NK-92 (cell line): ENCODE measurements around the gene SLC24A3.

Source experiments
- DNase-seq: peaks from one replicate; lab custom pipeline; 2025; ENCODE audit not compliant: unreplicated experiment; lab: John Stamatoyannopoulos, UW

The SLC24A3 gene

GRCh38 chr20:19212469-19212815 lies at the start of gene SLC24A3:
Gene SLC24A3, plus strand, starts transcription at chr20:19212642.
- no peak for DNase-seq

GRCh38 chr20:19170148-19170547 lies 42.3 kb upstream of the SLC24A3 start:
- no peak for DNase-seq

- no peak for DNase-seq
Measured at GRCh38 chr20:19172637-19173036, 39.8 kb upstream of the SLC24A3 start.

- no peak for DNase-seq
Measured at GRCh38 chr20:19176470-19177052, 35.9 kb upstream of the SLC24A3 start.

- DNase-seq, result no peak
Measured at GRCh38 chr20:19181552-19181951, 30.9 kb upstream of the SLC24A3 start.

GRCh38 chr20:19185083-19185482 lies 27.4 kb upstream of the SLC24A3 start:
- DNase-seq, result no peak

GRCh38 chr20:19193349-19193748 lies 19.1 kb upstream of the SLC24A3 start:
- DNase-seq, result no peak

GRCh38 chr20:19205981-19206396 lies 6.5 kb upstream of the SLC24A3 start:
- DNase-seq, result no peak

GRCh38 chr20:19207541-19207940 lies 4.9 kb upstream of the SLC24A3 start:
- DNase-seq, result no peak

- DNase-seq, result no peak
Measured at GRCh38 chr20:19210391-19211155, 1.9 kb upstream of the SLC24A3 start.

GRCh38 chr20:19211252-19211651 lies 1.2 kb upstream of the SLC24A3 start:
- DNase-seq, result no peak

- DNase-seq, result no peak
Measured at GRCh38 chr20:19211661-19212468, 577 bp upstream of the SLC24A3 start.

GRCh38 chr20:19212821-19213502 lies 520 bp downstream of the SLC24A3 start:
- DNase-seq, result no peak

- no peak for DNase-seq
Measured at GRCh38 chr20:19213946-19214490, 1.6 kb downstream of the SLC24A3 start.

- DNase-seq, result no peak
Measured at GRCh38 chr20:19218411-19218810, 6.0 kb downstream of the SLC24A3 start.

- no peak for DNase-seq
Measured at GRCh38 chr20:19222520-19223040, 10.1 kb downstream of the SLC24A3 start.

GRCh38 chr20:19223640-19224039 lies 11.2 kb downstream of the SLC24A3 start:
- DNase-seq, result no peak

GRCh38 chr20:19231359-19232035 lies 19.1 kb downstream of the SLC24A3 start:
- no peak for DNase-seq

GRCh38 chr20:19232997-19233794 lies 20.8 kb downstream of the SLC24A3 start:
- DNase-seq, result no peak
